Vagina (tissue), 2 donors: Measurements from ENCODE around the gene GALM. TPM values are rescaled to one million over a fixed set of nuclear protein-coding genes. Genes with fewer than 3 reads are reported as not detected.

Experiments used
- DNase-seq, 2 donors: peaks; one replicate each; pipeline ENCODE4 v3.0.0-alpha.2; 2017; ENCODE audit errors: extremely low spot score in 2 of 2
- H3K27ac ChIP-seq: fragments of 200-600 bp; sonication (generic); one replicate; pipeline ENCODE4 v1.5.1; 2019
- H3K27me3 ChIP-seq: fragments of 200-600 bp; sonication (generic); one replicate; pipeline ENCODE4 v1.5.1; 2019
- H3K36me3 ChIP-seq, 2 donors: fragments of 200-600 bp; sonication (generic); one replicate each; pipeline ENCODE4 v1.5.1; 2017 to 2019
- H3K4me1 ChIP-seq: fragments of 200-600 bp; sonication (generic); one replicate; pipeline ENCODE4 v1.5.1; 2019
- H3K4me3 ChIP-seq, 2 donors: fragments of 200-600 bp; sonication (generic); 1 replicate in 1 of 2; 2 replicates in 1 of 2; pipeline ENCODE4 v1.5.1; 2016 to 2019
- H3K9me3 ChIP-seq: fragments of 200-600 bp; sonication (generic); one replicate; pipeline ENCODE4 v1.5.1; 2019
- POLR2A ChIP-seq, 2 donors: fragments of 450-650 bp; IDR thresholded peaks; one replicate each; pipeline ENCODE4 v1.6.1; 2017; ENCODE audit warnings: antibody characterized with exemption in 2 of 2, mild to moderate bottlenecking in 2 of 2, moderate library complexity in 2 of 2
- POLR2AphosphoS5 ChIP-seq, 2 donors: sonication (generic); formaldehyde crosslinking; IDR thresholded peaks; one replicate each; pipeline ENCODE4 v1.9.0; 2017; ENCODE audit warnings: antibody characterized with exemption in 2 of 2, mild to moderate bottlenecking in 2 of 2, low read depth in 1 of 2; ENCODE audit not compliant: insufficient read depth in 1 of 2
- intact Hi-C: fragments of 100-400 bp; cut with DNase I; formaldehyde crosslinking; loops from one replicate; pipeline ENCODE4 v1.15.1; 2023
- total RNA-seq: library from RNA; depleted of rRNA; stranded (reverse); fragments of >200 nt; gene quantifications from one replicate; pipeline ENCODE4 v1.2.3, GENCODE V29; 2016
- TF ChIP-seq, protein P1 (sequence below), 3 experiments: fragments of 450-650 bp in 2 of 3; fragments of 200-600 bp in 1 of 3; sonication (generic) in 1 of 3; IDR thresholded peaks; one replicate each; pipeline ENCODE4 v1.5.1; 2017 to 2019; ENCODE audit warnings: antibody characterized with exemption in 3 of 3, mild to moderate bottlenecking in 2 of 3, moderate library complexity in 2 of 3

Gene GALM
- total RNA-seq, 1 donor from 2014 or later, result 16.9 TPM

DNA sequence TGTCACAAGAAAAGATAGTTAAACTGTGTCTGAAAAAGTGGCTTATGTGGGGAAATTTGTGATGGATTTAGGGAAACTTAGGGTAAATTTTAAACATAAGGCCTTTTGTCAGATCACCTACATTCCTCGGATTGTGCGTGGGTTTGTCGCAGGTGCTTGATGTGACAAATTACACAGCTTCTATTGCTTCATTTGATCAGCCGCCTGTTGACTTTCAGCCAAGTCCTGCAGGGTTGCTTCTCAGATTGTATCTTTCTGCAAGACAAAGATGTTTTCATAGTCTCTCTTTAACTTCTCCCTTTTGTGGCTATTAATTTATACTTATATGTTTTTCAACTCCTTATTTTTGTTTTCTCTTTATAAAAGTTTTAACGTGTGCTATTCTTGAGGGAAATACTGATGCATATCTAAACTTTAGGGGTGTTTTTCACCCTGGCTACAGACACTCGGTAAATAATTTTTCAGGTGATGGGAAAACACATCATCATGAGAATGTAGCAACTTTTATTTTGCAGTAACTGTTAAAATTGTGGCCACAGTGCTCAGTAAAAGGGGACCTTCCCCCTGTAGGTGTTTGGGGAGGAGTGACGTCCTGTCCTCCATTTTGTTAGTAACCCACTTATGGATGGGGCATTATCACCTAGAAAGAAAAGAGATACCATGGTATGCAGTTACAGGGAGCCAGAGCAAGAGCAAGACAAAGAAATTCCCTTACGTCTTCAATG is 31.4 kb downstream of the GALM start:
- DNase-seq, result no peak

DNA sequence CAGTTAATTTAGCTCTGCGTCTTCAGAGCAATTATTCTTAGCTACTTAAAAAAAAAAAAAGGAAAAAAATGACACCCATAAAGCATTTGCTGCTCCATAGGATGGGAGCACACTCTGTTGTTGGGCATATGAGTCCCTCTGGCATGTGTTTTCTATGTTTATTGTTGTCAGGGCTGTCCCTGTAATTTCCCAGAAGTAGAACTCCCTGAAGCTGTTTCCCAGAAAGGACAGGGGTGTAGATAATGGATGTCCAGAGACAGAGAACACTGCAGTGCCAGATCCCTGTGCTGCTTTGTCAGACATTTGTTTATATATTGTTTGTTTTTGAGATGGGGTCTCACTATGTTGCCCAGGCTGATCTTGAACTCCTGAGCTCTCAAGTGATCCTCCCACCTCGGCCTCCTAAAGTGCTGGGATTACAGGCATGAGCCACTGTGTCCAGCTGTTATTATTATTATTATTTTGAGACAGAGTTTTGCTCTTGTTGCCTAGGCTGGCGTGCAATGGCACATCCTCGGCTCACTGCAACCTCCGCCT is 32.6 kb downstream of the GALM start:
- no peak for DNase-seq
- H3K27ac ChIP-seq, result no peak overlapping the region
- no peak overlapping the region for H3K4me3 ChIP-seq
- H3K27me3 ChIP-seq, result no peaks in the 10 kb centered on the region
- TF ChIP-seq, protein P1, sequence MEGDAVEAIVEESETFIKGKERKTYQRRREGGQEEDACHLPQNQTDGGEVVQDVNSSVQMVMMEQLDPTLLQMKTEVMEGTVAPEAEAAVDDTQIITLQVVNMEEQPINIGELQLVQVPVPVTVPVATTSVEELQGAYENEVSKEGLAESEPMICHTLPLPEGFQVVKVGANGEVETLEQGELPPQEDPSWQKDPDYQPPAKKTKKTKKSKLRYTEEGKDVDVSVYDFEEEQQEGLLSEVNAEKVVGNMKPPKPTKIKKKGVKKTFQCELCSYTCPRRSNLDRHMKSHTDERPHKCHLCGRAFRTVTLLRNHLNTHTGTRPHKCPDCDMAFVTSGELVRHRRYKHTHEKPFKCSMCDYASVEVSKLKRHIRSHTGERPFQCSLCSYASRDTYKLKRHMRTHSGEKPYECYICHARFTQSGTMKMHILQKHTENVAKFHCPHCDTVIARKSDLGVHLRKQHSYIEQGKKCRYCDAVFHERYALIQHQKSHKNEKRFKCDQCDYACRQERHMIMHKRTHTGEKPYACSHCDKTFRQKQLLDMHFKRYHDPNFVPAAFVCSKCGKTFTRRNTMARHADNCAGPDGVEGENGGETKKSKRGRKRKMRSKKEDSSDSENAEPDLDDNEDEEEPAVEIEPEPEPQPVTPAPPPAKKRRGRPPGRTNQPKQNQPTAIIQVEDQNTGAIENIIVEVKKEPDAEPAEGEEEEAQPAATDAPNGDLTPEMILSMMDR (IDR thresholded peaks at IDR 0.05), result no peak
- TF ChIP-seq POLR2A (IDR thresholded peaks at IDR 0.05), result no peak
- TF ChIP-seq POLR2AphosphoS5 (IDR thresholded peaks at IDR 0.05; ENCODE audit: insufficient read depth in 1 of 2, low read depth in 1 of 2), result no peak
- H3K36me3 ChIP-seq, result no peaks in the 10 kb centered on the region
- intact Hi-C loops, result no loop called here
- H3K9me3 ChIP-seq, result no peaks in the 10 kb centered on the region
- no peaks in the 10 kb centered on the region for H3K4me1 ChIP-seq

More for the DNA sequence above, 31.4 kb downstream of the GALM start:
- TF ChIP-seq POLR2AphosphoS5 (IDR thresholded peaks at IDR 0.05; ENCODE audit: insufficient read depth in 1 of 2, low read depth in 1 of 2) (no peak), POLR2A (IDR thresholded peaks at IDR 0.05) (no peak)
- TF ChIP-seq, protein P1 (IDR thresholded peaks at IDR 0.05), result no peak
- Histone ChIP-seq H3K4me3 (no peak overlapping the region), H3K27ac (no peak overlapping the region), H3K4me1 (peaks cover 8% of the 10 kb centered on the region), H3K36me3 (no peaks in the 10 kb centered on the region), H3K9me3 (no peaks in the 10 kb centered on the region), H3K27me3 (no peaks in the 10 kb centered on the region)
- intact Hi-C loops, result no loop called here

DNA sequence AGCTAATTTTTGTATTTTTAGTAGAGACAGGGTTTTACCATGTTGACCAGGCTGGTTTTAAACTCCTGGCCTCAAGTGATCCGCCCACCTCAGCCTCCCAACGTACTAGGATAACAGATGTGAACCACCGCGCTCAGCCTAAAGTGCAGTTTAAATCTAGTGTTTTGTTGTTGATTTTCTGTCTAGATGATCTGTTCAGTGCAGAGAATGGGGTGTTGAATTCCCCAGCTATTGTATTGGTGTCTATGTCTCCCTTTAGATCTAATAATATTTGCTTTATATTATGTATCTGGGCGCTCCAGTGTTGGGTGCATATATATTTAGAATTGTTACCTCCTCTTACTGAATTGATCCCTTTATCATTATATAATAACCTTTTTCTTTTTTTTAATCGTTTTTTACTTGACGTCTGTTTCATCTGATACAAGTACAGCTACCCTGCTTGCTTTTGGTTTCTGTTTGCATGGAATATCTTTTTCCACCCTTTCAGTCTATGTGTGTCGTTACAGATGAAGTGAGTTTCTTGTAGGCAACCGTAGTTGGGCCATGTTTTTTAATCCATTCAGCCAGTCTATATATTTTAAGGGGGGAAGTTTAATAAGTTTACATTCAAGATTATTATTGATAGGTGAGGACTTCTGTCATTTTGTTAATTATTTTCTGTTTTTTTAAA is 34.3 kb downstream of the GALM start:
- TF ChIP-seq POLR2A (IDR thresholded peaks at IDR 0.05), result no peak
- TF ChIP-seq POLR2AphosphoS5 (IDR thresholded peaks at IDR 0.05; ENCODE audit: insufficient read depth in 1 of 2, low read depth in 1 of 2), result no peak
- TF ChIP-seq, protein P1 (IDR thresholded peaks at IDR 0.05), result no peak
- Histone ChIP-seq H3K36me3 (no peaks in the 10 kb centered on the region), H3K4me1 (no peaks in the 10 kb centered on the region), H3K9me3 (no peaks in the 10 kb centered on the region), H3K27me3 (no peaks in the 10 kb centered on the region), H3K4me3 (no peak overlapping the region), H3K27ac (no peak overlapping the region)
- DNase-seq, result no peak
- intact Hi-C loops, result no loop called here

DNA sequence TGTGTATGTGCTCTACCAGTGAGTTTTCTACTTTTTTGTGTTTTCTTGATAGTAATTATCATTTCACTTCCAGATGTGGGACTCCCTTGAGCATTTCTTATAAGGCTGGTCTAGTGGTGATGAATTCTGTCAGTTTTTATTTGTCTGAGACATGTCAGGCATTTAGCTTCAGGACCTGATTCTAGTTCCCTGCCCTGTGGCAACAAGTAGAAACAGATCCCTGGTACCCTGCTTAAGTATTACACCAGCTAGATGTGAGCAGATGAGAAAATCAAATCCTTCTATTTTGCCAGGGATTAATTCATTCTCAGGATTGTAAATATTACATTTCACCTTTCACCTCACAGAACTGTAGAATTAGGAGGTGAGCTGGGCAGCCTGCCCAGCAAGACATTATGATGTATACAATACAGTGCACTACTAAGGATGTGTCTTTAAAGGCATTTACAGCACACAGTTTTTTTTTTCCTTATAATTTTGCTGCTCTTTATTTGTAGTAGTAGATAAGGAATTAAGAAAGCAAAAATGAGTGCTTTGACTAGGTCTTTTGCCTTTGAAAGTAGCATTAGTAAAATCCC is 35.1 kb downstream of the GALM start:
- no peak for DNase-seq
- intact Hi-C loops, result no loop called here
- Histone ChIP-seq H3K4me1 (no peaks in the 10 kb centered on the region), H3K27ac (no peak overlapping the region), H3K9me3 (no peaks in the 10 kb centered on the region), H3K27me3 (no peaks in the 10 kb centered on the region), H3K4me3 (no peak overlapping the region), H3K36me3 (no peaks in the 10 kb centered on the region)
- TF ChIP-seq, protein P1 (IDR thresholded peaks at IDR 0.05), result no peak
- TF ChIP-seq POLR2A (IDR thresholded peaks at IDR 0.05) (no peak), POLR2AphosphoS5 (IDR thresholded peaks at IDR 0.05; ENCODE audit: insufficient read depth in 1 of 2, low read depth in 1 of 2) (no peak)
